HG02943 (cell line): ENCODE measurements around the gene ST14.
"Not testable (repeated sequence)": the region's sequence is repeated elsewhere in the genome, so short reads cannot be mapped to it uniquely, and the experiment has no call there.

Experiments
- ATAC-seq: cut with Tn5 transposase; IDR thresholded peaks from one replicate; pipeline ENCODE4 v1.9.1; 2021; ENCODE audit warnings: mild to moderate bottlenecking, low read depth, moderate library complexity; ENCODE audit not compliant: unreplicated experiment

Gene ST14

DNA sequence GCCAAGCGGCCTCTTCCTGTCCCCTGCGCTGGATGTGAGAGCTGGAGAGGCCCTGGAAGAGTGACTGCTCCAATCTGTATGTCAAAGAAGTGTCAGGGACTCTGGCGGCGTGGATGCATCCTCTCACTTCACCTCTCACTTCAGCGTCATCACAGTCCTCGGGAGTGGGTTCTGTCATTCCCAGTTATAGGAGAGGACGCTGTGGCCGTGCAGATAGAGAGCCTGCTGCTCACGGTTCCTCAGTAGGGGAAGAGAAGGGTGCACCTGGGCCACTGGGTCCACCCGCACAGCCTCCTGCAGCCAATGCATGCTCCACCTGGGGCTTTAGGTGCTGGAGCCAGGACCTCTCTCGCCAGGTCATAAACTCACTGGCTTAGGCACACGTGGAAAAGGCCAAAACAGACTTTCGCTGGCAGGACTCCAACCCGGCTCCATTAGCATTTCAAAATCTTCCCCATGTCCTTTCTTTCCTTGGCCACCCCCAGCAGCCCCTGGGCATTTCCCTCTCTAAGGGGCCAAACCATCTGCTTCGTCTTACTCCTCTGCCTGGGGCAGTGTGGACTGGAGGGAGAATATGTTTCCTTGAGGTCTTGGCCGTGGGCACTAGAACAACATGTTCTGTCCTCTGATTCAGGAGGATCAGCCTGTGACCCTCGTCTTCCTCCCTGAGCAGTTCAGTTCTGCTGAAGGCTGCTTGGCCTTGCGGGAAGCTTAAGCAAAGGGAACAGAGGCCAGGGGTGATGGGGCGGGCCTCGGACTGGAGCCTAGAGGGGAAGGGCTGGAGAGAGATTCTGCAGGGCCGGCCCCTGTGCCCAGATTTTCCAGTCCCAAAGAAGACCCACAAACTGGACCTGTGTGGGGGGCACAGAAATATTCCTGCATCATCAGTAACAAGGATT, 57.8 kb downstream of the ST14 start:
- ATAC-seq, result no peak

DNA sequence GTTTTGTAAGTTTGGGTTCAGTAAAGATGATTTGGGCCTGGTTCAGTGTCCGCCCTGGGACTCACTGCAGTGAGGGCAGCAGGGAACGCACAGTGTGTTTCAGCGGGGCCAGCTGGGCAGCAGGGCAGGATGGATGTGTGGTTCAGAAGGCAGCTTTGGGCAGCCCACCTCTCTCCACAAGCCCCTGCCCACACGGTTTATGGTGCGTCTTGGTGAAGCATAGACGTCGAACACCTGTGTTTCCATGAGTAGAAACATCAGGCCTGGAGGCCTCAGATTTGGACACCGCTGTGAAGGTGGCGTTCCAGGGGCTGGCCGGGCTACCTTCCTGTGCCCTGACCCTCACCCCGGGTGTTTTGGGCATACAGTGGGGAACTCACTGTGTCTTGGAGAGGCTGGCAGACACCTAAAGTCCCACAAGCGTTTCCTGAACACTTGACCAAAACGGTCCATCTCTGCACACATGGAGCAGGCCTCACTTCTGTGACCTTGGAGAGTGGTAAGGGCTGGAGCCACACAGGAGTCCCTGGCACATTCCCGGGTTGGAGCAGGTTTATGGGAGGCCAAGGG, 59.0 kb downstream of the ST14 start:
- no peak for ATAC-seq

DNA sequence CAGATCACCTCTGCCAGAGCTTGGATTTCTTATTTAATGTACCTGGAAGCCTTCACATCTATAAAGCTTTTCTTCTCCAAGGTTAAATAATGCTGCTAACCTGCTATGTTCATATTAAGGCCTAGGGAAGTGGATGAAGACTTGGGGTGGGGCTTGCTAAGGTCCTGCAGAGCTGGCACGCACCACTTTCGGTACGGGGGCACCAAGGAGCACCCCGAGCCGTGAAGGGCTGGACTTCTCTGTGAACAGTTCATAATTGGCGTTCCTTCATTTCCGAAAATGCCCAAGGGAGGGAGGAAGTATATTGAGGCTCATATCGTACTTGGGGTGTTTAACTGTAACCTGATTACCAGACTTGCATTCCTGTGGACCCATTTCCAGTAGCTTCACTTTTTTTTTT, 59.6 kb downstream of the ST14 start:
- no peak for ATAC-seq

DNA sequence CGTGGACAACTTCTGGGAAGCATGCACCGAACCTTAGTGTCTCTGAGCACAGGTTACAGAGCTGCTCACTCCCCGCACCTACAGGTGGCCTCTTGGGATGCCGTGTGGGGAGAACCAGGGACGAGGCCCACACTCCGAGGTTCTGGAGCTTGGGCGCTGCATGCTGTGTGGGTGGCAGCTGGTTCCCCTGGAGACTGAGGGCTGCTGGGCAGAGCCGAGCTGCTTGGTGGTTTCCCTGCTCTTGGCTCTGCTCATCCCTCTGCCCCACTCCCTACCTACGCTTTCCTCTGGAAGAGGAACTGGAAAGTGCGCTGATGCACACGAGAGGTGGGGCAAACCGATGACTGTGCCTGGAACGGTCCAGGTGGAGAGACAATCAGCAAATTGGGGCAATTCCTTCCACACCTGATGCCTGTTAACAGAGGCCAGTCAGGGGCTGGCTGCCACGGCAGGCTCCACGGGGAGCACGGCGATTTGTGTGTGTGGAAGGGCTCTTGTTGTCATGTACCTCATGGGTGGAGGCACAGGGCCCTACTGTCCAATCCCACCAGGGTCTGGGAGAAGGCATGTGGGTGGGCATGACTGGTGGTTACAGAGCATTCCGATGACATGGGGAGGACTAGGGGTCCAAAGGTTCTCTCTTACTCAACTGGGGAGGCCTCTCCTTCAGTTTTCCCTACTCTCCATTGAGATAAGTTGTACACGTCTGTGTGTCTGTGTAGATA, 60.9 kb downstream of the ST14 start:
- no peak for ATAC-seq

DNA sequence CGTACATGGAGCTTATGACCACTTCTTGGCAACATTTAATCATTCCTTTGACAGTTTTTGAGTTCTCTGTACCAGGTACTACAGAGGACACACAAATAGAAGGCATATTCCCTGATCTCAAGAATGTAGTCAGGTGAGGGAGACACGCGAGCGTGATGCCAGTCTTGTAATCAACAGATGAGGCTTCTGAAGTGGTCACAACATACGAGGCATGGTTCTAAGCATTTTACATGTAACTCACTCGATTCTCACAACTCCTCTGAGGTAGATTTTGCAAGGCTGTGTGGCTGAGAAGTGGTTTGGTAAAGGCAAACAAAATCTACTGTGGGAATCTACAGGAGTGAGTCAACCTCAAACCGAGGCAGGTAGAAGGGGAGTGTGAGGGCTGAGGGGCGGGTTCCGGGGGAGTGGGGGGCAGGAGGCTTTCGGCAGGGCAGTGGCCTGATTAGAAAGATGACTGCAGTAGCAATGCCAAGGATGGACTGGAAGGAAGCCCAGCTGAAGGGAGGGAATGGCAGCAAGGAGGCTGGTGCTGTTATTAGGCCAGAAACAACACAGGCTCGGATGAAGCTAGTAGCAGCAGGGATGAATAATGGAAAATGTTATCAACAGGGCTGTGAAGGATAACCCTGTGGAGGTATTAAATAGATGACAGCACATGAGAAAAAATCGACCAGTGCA, 63.8 kb downstream of the ST14 start:
- no peak for ATAC-seq

DNA sequence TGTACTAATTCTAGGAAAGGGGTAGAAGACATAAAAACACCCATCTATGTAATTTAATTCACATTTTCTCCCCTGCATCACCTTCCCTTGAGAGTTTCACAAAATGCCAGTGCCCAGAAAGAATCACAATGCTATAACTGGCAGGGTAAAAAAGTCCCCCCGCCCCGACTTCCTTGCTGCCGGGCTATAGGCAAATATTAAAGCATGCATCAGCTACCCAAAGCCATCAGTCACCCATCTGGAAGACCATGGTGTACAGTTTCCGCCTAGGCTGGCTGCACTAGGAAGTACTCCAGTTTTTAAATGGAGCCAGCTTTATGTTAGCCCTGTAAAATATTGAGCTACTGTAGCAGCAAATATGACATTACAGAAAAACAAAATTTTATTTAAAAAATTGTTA, 67.8 kb downstream of the ST14 start:
- no peak for ATAC-seq

DNA sequence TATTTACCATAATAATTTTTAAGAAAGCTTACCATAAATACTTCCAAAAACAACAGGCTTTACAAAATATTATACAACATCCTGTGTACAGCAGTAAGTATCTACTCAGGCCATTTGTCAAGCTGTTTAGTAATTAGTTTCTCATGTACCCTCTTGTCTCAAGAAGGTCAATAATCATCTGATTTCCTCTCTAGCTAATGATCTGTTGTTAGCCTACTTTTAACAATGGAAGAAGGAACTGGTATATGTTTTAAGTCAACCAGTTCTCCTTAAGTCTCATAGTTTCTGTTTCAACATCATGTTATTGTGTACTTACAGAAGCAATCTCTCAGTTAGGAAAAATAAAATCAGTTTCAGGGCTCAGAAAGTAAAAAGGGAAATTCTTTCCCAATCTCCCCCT, 73.9 kb downstream of the ST14 start:
- not testable (repeated sequence) for ATAC-seq

DNA sequence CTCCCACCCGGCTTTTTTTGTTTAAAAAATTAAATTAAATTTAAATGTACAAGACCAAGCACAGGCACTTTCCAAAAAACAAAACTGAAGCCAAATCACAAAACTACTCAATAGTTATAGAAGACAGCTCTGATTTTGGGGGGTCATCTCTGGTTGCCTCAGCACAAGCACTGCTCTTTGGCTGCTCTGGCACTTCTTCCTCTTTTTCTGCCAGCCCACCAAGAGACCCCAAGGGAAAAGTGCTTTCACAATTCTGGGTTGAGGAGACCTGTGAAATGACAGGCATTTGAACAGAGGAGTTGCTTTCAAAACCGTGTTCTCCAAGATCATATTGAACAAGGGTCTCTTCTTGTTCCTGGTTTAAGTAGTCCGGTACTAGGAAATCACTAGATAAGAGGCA, 74.3 kb downstream of the ST14 start:
- not testable (repeated sequence) for ATAC-seq

DNA sequence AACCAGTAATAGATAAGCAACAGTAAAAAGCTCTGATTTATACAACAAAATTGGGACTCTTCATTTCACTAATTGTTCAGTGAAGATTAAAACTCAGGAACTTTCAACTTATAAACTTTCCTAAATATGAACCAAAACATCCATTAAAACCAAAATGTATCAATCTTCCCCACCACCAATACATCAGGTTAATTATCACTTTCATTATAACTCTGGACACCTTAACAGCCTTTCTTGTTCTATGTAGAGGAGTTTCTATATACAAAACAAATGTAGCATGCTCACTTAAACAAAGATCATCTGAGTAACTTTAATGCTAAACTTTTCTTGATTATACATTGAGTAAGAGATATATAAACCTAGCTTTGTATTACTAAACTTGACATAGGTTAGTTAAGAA, 74.7 kb downstream of the ST14 start:
- ATAC-seq, result no peak

DNA sequence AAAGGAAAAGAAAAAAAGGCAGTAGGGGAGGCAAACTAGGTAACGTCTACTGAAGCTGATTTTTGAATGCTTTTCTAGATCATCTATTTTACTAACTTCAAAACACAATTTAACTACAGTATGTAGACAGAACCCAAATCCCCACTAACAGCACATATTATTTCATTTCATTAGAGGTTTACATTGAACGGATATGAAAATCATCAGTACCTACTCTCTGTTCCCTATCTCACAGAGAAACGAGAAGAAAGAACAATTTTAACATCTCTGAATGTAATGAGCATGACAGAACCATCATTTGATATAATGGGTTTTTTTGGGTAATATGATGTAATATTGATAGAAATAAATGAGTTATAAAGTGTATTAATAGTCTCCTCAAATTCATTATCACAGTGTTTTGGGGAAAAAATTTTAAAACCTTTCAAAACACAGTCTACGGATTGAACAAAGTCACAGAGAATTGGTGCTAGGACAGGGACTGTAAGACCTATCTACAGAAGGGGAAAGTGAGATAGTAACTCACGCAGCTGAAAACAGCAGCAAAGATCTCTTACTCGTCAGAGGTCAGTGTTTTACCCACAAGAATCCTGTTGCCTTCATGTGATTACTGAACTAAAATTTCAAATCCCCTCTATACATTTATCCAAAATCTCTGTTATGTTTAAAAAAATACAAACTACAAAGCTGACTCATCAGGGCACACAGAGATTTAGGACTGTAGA, 77.9 kb downstream of the ST14 start:
- ATAC-seq, result no peak

DNA sequence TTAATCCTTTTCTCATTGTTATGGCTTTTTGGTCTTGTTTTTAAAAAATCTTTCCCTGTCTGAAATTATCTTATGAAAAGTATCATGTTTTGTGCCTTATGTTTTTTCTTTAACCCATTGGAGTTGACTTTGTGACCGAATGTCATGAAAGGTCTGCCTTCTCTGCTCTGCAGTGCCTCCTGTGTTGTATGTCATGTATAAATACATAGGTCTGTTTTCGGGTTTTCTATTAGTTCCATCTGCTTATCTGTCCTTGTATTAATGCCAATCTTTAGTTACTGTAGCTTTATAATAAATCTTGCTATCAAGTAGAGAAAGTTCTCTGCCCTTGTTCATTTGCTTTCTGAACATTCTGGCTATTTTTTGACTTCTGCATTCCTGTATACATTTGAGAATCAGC, 82.1 kb downstream of the ST14 start:
- ATAC-seq, result no peak

DNA sequence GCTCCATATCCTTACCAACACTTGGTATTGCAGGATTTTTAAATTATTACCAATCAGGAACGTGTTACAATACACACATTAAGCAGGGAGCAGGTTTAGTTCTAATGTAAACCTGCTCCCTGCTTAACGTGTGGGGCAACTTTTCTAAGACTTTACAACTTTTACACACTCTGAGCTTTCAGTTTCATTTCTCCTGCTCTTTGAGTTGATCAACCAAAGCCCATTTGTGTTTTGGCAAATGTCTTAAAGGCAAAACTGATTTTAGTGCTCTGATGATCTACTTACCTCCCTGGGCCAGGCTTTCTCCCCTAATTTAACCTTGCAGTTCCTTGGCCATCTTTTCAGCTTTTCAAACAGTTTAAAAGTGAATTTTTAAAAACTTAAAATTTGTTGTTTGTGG, 84.2 kb downstream of the ST14 start:
- ATAC-seq, result peak; percentile 78

DNA sequence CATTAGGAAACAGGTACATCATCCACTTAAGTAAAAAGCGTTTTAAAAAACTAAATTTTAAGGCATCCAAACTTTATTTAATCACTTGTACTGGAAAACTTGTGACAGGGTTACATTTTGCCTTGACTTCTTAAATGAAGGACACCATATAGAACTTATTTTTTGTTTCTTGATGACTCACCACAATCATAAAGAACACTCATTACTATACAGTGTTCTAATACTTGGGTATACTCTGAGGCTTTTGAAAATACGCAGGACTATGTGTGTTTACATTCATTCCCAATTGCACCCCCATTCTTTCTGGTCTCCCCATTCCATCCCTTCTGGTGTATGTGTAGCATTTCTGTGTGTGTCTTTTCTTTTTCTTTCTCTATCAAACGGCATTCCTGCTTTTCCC, 85.3 kb downstream of the ST14 start:
- ATAC-seq, result no peak

DNA sequence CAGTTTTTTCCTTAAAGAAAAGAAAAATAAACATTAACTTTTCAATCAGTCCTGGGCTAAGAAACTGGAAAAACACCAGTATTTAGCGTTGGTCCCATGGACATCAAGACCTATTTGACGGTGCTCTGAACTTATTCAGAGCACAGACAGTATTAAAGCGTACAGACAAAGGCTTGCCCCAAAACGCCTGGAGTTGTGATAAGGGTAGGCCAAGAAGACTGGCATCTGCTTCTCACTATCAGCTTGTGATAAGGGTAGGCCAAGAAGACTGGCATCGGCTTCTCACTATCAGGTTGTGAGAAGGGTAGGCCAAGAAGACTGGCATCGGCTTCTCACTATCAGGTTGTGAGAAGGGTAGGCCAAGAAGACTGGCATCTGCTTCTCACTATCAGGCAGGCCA, 85.8 kb downstream of the ST14 start:
- not testable (repeated sequence) for ATAC-seq

DNA sequence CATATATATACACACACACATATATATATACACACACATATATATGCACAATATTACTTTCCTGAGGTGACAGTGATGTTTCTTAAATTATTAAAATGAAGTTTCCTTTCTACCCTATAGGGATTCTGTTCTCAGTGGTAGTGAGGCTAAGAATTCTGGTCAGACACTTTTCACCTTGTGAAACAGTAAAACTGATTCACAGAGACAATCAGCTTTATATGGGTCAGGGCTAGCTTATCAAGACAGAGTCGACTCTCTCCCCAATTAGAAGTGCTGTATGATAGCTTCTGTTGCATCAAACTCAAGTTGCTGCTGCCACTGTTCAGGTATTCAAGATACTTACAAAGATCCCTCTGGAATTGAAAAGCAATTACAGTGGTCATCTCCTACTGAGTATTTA, 86.7 kb downstream of the ST14 start:
- no peak for ATAC-seq

DNA sequence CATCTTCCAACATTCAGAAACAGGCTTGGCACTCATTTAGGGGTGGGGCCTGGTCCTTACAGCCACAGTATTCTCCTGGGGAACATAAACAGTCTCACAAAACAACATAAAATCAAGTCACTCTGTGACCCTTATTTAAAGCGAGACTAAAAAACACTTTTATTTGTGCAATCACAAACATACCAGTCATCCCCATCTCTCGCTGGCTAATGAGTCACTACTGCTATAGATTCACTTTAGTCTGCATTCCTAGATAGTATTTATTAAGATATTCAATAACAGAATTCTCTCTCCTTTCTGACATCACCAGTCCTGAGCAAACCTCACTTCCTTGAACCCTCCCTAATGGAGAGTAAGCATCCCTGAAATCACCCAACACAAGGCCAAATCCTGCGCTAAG, 87.2 kb downstream of the ST14 start:
- no peak for ATAC-seq

DNA sequence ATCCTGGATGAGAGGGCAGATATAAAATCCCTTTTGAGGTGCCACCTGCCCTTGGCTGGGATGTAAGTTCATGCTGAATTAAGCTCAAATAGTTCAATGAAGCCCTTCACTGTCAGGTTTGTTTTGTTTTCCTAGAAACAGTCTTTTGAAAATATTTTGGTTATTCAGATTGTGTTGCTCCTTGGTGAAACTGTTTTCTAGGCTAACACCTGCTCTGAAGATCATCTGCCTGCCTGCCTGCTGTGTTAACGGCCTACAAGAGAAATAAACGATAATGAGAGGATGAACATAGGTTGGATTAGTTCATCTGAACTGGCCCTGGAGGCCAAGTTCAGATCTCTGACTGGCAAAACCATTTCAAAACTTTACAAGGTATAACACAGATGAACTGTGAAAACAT, 87.7 kb downstream of the ST14 start:
- no peak for ATAC-seq

DNA sequence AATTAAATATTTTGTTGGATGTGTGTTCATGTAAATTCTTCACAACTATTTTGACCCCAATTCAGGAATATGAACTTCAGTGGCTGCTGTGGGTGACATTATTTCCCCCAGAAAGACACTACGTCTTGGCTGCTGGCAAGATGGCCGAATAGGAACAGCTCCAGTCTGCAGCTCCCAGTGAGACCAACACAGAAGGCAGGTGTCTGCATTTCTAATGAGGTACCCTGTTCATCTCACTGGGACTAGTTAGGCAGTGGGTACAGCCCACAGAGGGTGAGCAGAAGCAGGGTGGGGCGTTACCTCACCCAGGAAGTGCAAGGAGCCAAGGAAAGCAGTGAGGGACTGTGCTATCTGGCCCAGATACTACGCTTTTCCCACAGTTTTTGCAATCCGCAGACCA, 89.8 kb downstream of the ST14 start:
- no peak for ATAC-seq

DNA sequence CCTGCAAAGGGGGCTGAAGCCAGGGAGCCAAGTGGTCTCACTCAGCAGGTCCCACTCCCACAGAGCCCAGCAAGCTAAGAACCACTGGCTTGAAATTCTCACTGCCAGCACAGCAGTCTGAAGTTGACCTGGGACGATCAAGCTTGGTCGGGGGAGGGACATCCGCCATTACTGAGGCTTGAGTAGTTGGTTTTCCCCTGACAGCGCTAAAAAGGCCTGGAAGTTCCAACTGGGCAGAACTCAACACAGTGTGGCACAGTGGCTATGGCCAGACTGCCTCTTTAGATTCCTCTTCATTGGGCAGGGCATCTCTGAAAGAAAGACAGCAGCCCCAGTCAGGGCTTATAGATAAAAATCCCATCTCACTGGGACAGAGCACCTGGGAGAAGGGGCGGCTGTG, 90.3 kb downstream of the ST14 start:
- not testable (repeated sequence) for ATAC-seq

DNA sequence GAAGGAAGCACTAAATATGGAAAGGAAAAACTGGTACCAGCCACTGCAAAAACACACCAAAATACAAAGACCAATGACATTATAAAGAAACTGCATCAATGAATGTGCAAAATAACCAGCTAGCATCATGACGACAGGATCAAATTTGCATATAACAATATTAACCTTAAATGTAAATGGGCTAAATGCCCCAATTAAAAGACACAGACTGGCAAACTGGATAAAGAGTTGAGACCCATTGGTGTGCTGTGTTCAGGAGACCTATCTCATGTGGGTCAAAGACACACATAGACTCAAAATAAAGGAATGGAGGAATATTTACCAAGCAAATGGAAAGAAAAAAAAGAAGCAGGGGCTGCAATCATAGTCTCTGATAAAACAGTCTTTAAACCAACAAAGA, 92.2 kb downstream of the ST14 start:
- not testable (repeated sequence) for ATAC-seq
